ENCODE data around the gene NUDT17.

The NUDT17 gene

GRCh38 chr1:145857170-145857569, 11.7 kb downstream of the NUDT17 start:
- no peak for DNase-seq
- Histone ChIP-seq H3K27me3 (replicated peaks) (no peaks in the 10 kb centered on the region), H3K4me3 (ENCODE audit: low read depth, low read length) (no peak overlapping the region), H3K27ac (no peak overlapping the region), H3K36me3 (replicated peaks) (peaks cover 43% of the 10 kb centered on the region)
- no peak for TF ChIP-seq CTCF (IDR thresholded peaks at IDR 0.05; ENCODE audit: low read depth, low read length, missing control alignments)
- in situ Hi-C loops (cut with HindIII; ENCODE audit: low pct_ligation_motif_present, low sequenced_read_pairs) = no loop called here

GRCh38 chr1:145858238-145858900, 12.9 kb downstream of the NUDT17 start:
- peak overlapping the region; percentile 91 for H3K4me3 ChIP-seq (ENCODE audit: low read depth, low read length)
- TF ChIP-seq CTCF (IDR thresholded peaks at IDR 0.05; ENCODE audit: low read depth, low read length, missing control alignments) = peak; percentile 11
- in situ Hi-C loops (cut with HindIII; ENCODE audit: low pct_ligation_motif_present, low sequenced_read_pairs) = no loop called here
- DNase-seq = no peak
- H3K27me3 ChIP-seq (replicated peaks) = no peaks in the 10 kb centered on the region
- peak overlapping the region; percentile 33 for H3K27ac ChIP-seq
- H3K36me3 ChIP-seq (replicated peaks) = peaks cover 33% of the 10 kb centered on the region

- no peak for TF ChIP-seq CTCF (IDR thresholded peaks at IDR 0.05; ENCODE audit: low read depth, low read length, missing control alignments)
- Histone ChIP-seq H3K27ac (peak within 1 kb of the TSS; percentile 55), H3K4me3 (ENCODE audit: low read depth, low read length) (peak within 1 kb of the TSS; percentile 91), H3K36me3 (replicated peaks) (peaks cover 27% of the 10 kb centered on the region), H3K27me3 (replicated peaks) (no peaks in the 10 kb centered on the region)
- in situ Hi-C loops (cut with HindIII; ENCODE audit: low pct_ligation_motif_present, low sequenced_read_pairs) = no loop called here
- DNase-seq = peak; percentile 94
Measured at GRCh38 chr1:145858901-145859490, 13.6 kb downstream of the NUDT17 start, which contains the start of gene PIAS3. Gene PIAS3, minus strand, starts transcription at chr1:145859081. Its CDS starts 91 bp downstream, at chr1:145858990.

GRCh38 chr1:145859491-145860023, 14.1 kb downstream of the NUDT17 start:
- no peaks in the 10 kb centered on the region for H3K27me3 ChIP-seq (replicated peaks)
- H3K4me3 ChIP-seq (ENCODE audit: low read depth, low read length) = peak overlapping the region; percentile 91
- H3K27ac ChIP-seq = peak overlapping the region; percentile 55
- H3K36me3 ChIP-seq (replicated peaks) = peaks cover 21% of the 10 kb centered on the region
- TF ChIP-seq CTCF (IDR thresholded peaks at IDR 0.05; ENCODE audit: low read depth, low read length, missing control alignments) = no peak
- in situ Hi-C loops (cut with HindIII; ENCODE audit: low pct_ligation_motif_present, low sequenced_read_pairs) = no loop called here
- DNase-seq = peak; percentile 75

GRCh38 chr1:145863282-145864018, 18.0 kb downstream of the NUDT17 start:
- no peak for TF ChIP-seq CTCF (IDR thresholded peaks at IDR 0.05; ENCODE audit: low read depth, low read length, missing control alignments)
- Histone ChIP-seq H3K27me3 (replicated peaks) (no peaks in the 10 kb centered on the region), H3K4me3 (ENCODE audit: low read depth, low read length) (no peak overlapping the region), H3K27ac (no peak overlapping the region), H3K36me3 (replicated peaks) (no peaks in the 10 kb centered on the region)
- in situ Hi-C loops (cut with HindIII; ENCODE audit: low pct_ligation_motif_present, low sequenced_read_pairs) = no loop called here
- no peak for DNase-seq

Measured in brain microvascular endothelial cell (primary cell).